ENCODE data around the gene FBXL17.

FBXL17 gene

GRCh38 chr5:107860044-107860443 is 521.9 kb downstream of the FBXL17 start:
- DNase-seq (ENCODE audit: low read depth) = no peak
- no peak overlapping the region for H3K4me3 ChIP-seq (ENCODE audit: low read depth, low read length)

- no peak overlapping the region for H3K4me3 ChIP-seq (ENCODE audit: low read depth, low read length)
- no peak for DNase-seq (ENCODE audit: low read depth)
Observed at GRCh38 chr5:107858788-107859187, 523.1 kb downstream of the FBXL17 start.

GRCh38 chr5:107858324-107858723 is 523.6 kb downstream of the FBXL17 start:
- H3K4me3 ChIP-seq (ENCODE audit: low read depth, low read length) = no peak overlapping the region
- no peak for DNase-seq (ENCODE audit: low read depth)

GRCh38 chr5:107857785-107858184 is 524.1 kb downstream of the FBXL17 start:
- no peak for DNase-seq (ENCODE audit: low read depth)
- H3K4me3 ChIP-seq (ENCODE audit: low read depth, low read length) = no peak overlapping the region

- no peak for DNase-seq (ENCODE audit: low read depth)
- no peak overlapping the region for H3K4me3 ChIP-seq (ENCODE audit: low read depth, low read length)
Observed at GRCh38 chr5:107855171-107855570, 526.7 kb downstream of the FBXL17 start.

GRCh38 chr5:107853696-107854095 is 528.2 kb downstream of the FBXL17 start:
- DNase-seq (ENCODE audit: low read depth) = no peak
- H3K4me3 ChIP-seq (ENCODE audit: low read depth, low read length) = no peak overlapping the region

GRCh38 chr5:107853031-107853430 is 528.9 kb downstream of the FBXL17 start:
- DNase-seq (ENCODE audit: low read depth) = no peak
- no peak overlapping the region for H3K4me3 ChIP-seq (ENCODE audit: low read depth, low read length)

- H3K4me3 ChIP-seq (ENCODE audit: low read depth, low read length) = no peak overlapping the region
- no peak for DNase-seq (ENCODE audit: low read depth)
Observed at GRCh38 chr5:107849118-107849517, 532.8 kb downstream of the FBXL17 start.

GRCh38 chr5:107840592-107840991 is 541.3 kb downstream of the FBXL17 start:
- DNase-seq (ENCODE audit: low read depth) = no peak
- no peak overlapping the region for H3K4me3 ChIP-seq (ENCODE audit: low read depth, low read length)

GRCh38 chr5:107840161-107840560 is 541.7 kb downstream of the FBXL17 start:
- no peak for DNase-seq (ENCODE audit: low read depth)
- no peak overlapping the region for H3K4me3 ChIP-seq (ENCODE audit: low read depth, low read length)

- H3K4me3 ChIP-seq (ENCODE audit: low read depth, low read length) = no peak overlapping the region
- DNase-seq (ENCODE audit: low read depth) = no peak
Observed at GRCh38 chr5:107835096-107835495, 546.8 kb downstream of the FBXL17 start.

GRCh38 chr5:107832746-107833145 is 549.2 kb downstream of the FBXL17 start:
- DNase-seq (ENCODE audit: low read depth) = no peak
- H3K4me3 ChIP-seq (ENCODE audit: low read depth, low read length) = no peak overlapping the region

- DNase-seq (ENCODE audit: low read depth) = no peak
- no peak overlapping the region for H3K4me3 ChIP-seq (ENCODE audit: low read depth, low read length)
Observed at GRCh38 chr5:107831612-107832395, 550.1 kb downstream of the FBXL17 start.

- no peak overlapping the region for H3K4me3 ChIP-seq (ENCODE audit: low read depth, low read length)
- no peak for DNase-seq (ENCODE audit: low read depth)
Observed at GRCh38 chr5:107830750-107831149, 551.1 kb downstream of the FBXL17 start.

GRCh38 chr5:107826311-107827000 is 555.4 kb downstream of the FBXL17 start:
- DNase-seq (ENCODE audit: low read depth) = no peak
- H3K4me3 ChIP-seq (ENCODE audit: low read depth, low read length) = no peak overlapping the region

- DNase-seq (ENCODE audit: low read depth) = no peak
- H3K4me3 ChIP-seq (ENCODE audit: low read depth, low read length) = no peak overlapping the region
Observed at GRCh38 chr5:107824821-107825220, 557.1 kb downstream of the FBXL17 start.

- DNase-seq (ENCODE audit: low read depth) = no peak
Observed at GRCh38 chr5:107821288-107821687, 560.6 kb downstream of the FBXL17 start.

GRCh38 chr5:107820429-107820828 is 561.5 kb downstream of the FBXL17 start:
- DNase-seq (ENCODE audit: low read depth) = no peak

More at GRCh38 chr5:107821288-107821687, 560.6 kb downstream of the FBXL17 start:
- H3K4me3 ChIP-seq (ENCODE audit: low read depth, low read length) = no peak overlapping the region

GRCh38 chr5:107817951-107818350 is 563.9 kb downstream of the FBXL17 start:
- DNase-seq (ENCODE audit: low read depth) = no peak
- H3K4me3 ChIP-seq (ENCODE audit: low read depth, low read length) = no peak overlapping the region

More at GRCh38 chr5:107820429-107820828, 561.5 kb downstream of the FBXL17 start:
- H3K4me3 ChIP-seq (ENCODE audit: low read depth, low read length) = no peak overlapping the region

- no peak overlapping the region for H3K4me3 ChIP-seq (ENCODE audit: low read depth, low read length)
- no peak for DNase-seq (ENCODE audit: low read depth)
Observed at GRCh38 chr5:107817436-107817835, 564.5 kb downstream of the FBXL17 start.

GRCh38 chr5:107815109-107815508 is 566.8 kb downstream of the FBXL17 start:
- H3K4me3 ChIP-seq (ENCODE audit: low read depth, low read length) = no peak overlapping the region
- no peak for DNase-seq (ENCODE audit: low read depth)
